ENCODE results near the gene RLN3. TPM values are rescaled to one million over a fixed set of nuclear protein-coding genes. Genes with fewer than 3 reads are reported as not detected.

The RLN3 gene
- total and polyA plus RNA-seq, 9 of the 15 experiments (the other 6 are each of a cell fraction or from before 2014, with no cell fraction given): 0.31 to 1.2 (median 0.71) TPM; not detected in 6

DNA sequence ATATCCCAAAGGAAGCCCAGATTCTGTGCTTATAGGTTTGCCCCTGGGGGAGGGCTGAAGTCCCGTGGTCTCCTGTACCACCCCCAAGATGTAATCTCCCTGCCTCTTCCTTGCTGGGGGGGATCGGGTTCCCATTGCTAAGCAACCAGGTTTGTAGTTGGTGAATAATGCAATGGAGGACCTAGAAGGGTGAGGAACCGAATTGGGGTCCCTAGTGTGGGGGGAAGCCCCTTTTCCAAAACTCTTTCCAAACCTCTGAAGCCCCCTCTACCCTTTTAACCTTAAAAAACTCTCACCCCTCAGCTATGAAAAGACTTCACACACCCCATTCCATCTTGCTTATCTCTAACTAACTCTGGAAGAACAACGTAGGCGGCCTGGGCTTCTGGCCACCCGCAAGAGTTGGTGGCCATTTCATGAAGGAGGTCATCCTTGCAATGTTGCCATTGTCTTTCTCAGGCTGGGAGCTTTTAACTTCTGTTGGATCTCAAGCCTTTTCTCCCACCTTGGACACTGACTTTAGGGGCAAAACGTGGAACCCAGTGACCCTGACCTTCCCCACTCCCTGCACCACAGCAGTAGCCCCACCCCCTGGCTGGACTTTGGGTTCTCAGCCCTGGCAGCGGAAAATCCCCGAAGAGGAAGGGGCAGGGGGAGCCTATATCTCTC, 33.3 kb downstream of the RLN3 start (continued):
- TF ChIP-seq CHD4 (IDR thresholded peaks at IDR 0.05; ENCODE audit: insufficient read depth, insufficient replicate concordance, low read depth, low read length, poor library complexity, severe bottlenecking) (no peak), IFI16 (CRISPR knock-in tag; IDR thresholded peaks at IDR 0.05) (no peak), ZSCAN29 (IDR thresholded peaks at IDR 0.05) (no peak), DPF2 (IDR thresholded peaks at IDR 0.05) (peak; percentile 47; the same call in 1 of the 2 replicates), ELF1 (tag; IDR thresholded peaks at IDR 0.05) (no peak), HDAC8 (tag; IDR thresholded peaks at IDR 0.05) (no peak), HNRNPLL (IDR thresholded peaks at IDR 0.05; ENCODE audit: low read depth, low read length, poor library complexity, severe bottlenecking) (no peak), ELF4 (CRISPR knock-in tag; IDR thresholded peaks at IDR 0.05) (no peak), ZNF212 (CRISPR knock-in tag; IDR thresholded peaks at IDR 0.05) (no peak), ZNF324 (CRISPR knock-in tag; IDR thresholded peaks at IDR 0.05) (no peak), CBFA2T2 (conservative IDR thresholded peaks at IDR 0.05) (peak; percentile 4; the same call in 1 of the 2 replicates), XRCC4 (IDR thresholded peaks at IDR 0.05; ENCODE audit: extremely low read depth, insufficient read depth, insufficient read length) (no peak), POLR2B (IDR thresholded peaks at IDR 0.05; ENCODE audit: low read depth, partially characterized antibody) (no peak)
- TF ChIP-seq, protein P1, sequence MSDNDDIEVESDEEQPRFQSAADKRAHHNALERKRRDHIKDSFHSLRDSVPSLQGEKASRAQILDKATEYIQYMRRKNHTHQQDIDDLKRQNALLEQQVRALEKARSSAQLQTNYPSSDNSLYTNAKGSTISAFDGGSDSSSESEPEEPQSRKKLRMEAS (CRISPR knock-in tag; IDR thresholded peaks at IDR 0.05): no peak
- TF ChIP-seq, protein P2, sequence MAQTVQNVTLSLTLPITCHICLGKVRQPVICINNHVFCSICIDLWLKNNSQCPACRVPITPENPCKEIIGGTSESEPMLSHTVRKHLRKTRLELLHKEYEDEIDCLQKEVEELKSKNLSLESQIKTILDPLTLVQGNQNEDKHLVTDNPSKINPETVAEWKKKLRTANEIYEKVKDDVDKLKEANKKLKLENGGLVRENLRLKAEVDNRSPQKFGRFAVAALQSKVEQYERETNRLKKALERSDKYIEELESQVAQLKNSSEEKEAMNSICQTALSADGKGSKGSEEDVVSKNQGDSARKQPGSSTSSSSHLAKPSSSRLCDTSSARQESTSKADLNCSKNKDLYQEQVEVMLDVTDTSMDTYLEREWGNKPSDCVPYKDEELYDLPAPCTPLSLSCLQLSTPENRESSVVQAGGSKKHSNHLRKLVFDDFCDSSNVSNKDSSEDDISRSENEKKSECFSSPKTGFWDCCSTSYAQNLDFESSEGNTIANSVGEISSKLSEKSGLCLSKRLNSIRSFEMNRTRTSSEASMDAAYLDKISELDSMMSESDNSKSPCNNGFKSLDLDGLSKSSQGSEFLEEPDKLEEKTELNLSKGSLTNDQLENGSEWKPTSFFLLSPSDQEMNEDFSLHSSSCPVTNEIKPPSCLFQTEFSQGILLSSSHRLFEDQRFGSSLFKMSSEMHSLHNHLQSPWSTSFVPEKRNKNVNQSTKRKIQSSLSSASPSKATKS (CRISPR knock-in tag; IDR thresholded peaks at IDR 0.05): no peak
- TF ChIP-seq, protein P3, sequence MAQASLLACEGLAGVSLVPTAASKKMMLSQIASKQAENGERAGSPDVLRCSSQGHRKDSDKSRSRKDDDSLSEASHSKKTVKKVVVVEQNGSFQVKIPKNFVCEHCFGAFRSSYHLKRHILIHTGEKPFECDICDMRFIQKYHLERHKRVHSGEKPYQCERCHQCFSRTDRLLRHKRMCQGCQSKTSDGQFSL (CRISPR knock-in tag; IDR thresholded peaks at IDR 0.05): no peak
- TF ChIP-seq, protein P3 (tag; IDR thresholded peaks at IDR 0.05): peak in 1 of 2 experiments; percentile 21; a peak in 1 of 4 replicates
- TF ChIP-seq, protein P4, sequence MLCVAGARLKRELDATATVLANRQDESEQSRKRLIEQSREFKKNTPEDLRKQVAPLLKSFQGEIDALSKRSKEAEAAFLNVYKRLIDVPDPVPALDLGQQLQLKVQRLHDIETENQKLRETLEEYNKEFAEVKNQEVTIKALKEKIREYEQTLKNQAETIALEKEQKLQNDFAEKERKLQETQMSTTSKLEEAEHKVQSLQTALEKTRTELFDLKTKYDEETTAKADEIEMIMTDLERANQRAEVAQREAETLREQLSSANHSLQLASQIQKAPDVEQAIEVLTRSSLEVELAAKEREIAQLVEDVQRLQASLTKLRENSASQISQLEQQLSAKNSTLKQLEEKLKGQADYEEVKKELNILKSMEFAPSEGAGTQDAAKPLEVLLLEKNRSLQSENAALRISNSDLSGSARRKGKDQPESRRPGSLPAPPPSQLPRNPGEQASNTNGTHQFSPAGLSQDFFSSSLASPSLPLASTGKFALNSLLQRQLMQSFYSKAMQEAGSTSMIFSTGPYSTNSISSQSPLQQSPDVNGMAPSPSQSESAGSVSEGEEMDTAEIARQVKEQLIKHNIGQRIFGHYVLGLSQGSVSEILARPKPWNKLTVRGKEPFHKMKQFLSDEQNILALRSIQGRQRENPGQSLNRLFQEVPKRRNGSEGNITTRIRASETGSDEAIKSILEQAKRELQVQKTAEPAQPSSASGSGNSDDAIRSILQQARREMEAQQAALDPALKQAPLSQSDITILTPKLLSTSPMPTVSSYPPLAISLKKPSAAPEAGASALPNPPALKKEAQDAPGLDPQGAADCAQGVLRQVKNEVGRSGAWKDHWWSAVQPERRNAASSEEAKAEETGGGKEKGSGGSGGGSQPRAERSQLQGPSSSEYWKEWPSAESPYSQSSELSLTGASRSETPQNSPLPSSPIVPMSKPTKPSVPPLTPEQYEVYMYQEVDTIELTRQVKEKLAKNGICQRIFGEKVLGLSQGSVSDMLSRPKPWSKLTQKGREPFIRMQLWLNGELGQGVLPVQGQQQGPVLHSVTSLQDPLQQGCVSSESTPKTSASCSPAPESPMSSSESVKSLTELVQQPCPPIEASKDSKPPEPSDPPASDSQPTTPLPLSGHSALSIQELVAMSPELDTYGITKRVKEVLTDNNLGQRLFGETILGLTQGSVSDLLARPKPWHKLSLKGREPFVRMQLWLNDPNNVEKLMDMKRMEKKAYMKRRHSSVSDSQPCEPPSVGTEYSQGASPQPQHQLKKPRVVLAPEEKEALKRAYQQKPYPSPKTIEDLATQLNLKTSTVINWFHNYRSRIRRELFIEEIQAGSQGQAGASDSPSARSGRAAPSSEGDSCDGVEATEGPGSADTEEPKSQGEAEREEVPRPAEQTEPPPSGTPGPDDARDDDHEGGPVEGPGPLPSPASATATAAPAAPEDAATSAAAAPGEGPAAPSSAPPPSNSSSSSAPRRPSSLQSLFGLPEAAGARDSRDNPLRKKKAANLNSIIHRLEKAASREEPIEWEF (CRISPR knock-in tag; IDR thresholded peaks at IDR 0.05): no peak

Measured in K562 (cell line).